ENCODE measurements around the gene ELOA2.
"Not testable (repeated sequence)": the region's sequence is repeated elsewhere in the genome, so short reads cannot be mapped to it uniquely, and the experiment has no call there.

The ELOA2 gene

GRCh38 chr18:47020757-47021156 lies 14.7 kb downstream of the ELOA2 start:
- not testable (repeated sequence) for DNase-seq

GRCh38 chr18:47019870-47020269 lies 15.6 kb downstream of the ELOA2 start:
- DNase-seq, result not testable (repeated sequence)
